NCI-H510A treated with DMSO at 0.1 percent for 48 hours (cell line): Measurements from ENCODE around the gene TTLL10.

Source experiments
- DNase-seq: peaks from one replicate; lab custom pipeline; 2025; lab: John Stamatoyannopoulos, UW

TTLL10 gene, protein sequence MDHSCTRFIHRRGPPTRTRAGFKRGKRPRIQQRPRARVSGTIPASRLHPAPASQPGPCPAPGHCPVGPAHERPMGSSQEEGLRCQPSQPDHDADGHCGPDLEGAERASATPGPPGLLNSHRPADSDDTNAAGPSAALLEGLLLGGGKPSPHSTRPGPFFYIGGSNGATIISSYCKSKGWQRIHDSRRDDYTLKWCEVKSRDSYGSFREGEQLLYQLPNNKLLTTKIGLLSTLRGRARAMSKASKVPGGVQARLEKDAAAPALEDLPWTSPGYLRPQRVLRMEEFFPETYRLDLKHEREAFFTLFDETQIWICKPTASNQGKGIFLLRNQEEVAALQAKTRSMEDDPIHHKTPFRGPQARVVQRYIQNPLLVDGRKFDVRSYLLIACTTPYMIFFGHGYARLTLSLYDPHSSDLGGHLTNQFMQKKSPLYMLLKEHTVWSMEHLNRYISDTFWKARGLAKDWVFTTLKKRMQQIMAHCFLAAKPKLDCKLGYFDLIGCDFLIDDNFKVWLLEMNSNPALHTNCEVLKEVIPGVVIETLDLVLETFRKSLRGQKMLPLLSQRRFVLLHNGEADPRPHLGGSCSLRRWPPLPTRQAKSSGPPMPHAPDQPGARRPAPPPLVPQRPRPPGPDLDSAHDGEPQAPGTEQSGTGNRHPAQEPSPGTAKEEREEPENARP

DNA sequence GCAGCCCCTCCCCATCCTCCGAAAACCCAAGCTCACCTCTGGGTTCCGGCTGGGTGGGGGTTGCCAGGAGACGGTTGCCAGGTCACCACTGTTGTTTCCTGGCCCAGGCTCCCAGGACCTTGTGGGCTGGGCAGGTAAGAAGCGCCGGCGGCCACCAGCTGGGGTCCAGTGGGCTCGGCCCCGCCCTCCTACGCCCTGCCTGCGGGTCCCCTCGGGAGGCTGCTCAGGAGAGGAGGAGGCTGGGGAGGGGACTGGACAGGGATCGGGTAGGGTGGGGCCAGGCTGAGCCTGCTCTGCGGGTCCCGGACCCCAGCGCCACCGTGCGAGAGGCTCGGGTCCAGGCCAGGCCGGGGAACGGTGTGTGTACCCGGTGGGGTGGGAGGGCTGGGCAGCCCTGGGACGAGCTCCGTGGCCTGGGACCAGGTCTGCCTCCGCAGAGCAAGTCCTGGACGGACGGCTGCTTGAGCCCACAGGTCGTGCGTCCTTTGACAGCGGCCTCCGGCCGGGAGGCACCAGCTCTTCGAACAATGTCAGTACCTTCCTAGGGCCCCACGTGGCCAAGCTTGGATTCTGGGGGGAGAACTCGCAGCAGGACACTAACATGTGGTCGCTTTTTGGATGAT is at the start of gene TTLL10:
Gene TTLL10 (plus strand): TSS at position 88 of the 623 bp plus-strand sequence. CDS start 5,336 bp downstream, outside the sequence.
- DNase-seq: no peak

DNA sequence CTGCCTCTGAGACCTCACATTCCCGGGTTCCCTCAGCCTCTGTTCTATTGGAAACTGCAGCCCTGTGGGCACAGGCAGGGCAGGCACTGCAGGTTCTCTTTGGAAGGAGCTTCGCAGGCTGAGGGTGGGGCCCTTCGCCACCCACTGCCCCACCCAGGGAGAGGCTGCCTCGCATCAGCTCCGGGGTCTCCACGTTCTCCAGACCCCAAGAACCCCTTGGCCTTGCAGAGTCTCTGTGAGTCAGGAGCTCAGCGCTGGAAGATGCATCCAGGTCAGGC is 49.2 kb upstream of the TTLL10 start:
- no peak for DNase-seq

DNA sequence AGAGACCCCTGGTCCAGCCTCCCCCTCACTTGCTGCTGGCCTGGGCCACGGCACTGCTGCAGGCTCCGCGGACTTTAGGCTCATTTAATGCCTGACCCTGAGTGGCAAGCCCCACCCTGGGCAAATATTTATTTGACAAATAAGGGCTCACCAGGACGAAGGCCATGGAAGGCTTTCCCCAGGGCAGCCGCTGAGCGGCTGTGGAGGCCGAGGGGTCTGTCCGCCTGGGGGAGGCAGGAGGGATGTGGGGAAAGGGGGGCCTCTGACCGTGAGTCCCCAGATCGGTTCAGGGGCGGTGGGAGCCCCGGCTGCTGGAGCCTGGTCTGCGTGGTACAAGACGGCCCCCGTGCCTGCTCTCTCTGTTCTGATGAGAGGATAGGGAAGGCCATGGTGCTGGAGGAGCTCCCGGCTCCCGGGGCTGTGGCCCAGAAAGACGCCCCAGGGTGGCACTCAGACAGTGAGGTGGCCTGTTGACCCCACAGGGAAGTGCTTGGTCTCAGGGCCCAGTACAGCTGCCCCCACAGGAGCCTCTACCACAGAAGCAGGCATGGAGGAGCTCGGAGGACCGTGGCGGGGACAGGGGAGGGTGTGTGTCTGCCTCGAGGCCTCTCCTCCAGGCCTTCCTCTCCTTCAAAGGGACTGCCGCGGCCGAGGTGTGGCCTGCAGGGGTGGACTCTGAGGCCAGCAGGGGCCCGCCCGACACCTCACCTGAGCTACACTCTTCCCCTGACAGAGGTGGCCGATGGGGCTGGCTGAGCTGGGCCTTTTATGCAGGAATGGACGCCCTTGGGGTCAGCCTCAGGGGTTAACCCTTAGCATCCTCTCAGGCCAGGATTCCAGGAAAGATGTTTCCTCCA is 48.7 kb upstream of the TTLL10 start:
- no peak for DNase-seq

DNA sequence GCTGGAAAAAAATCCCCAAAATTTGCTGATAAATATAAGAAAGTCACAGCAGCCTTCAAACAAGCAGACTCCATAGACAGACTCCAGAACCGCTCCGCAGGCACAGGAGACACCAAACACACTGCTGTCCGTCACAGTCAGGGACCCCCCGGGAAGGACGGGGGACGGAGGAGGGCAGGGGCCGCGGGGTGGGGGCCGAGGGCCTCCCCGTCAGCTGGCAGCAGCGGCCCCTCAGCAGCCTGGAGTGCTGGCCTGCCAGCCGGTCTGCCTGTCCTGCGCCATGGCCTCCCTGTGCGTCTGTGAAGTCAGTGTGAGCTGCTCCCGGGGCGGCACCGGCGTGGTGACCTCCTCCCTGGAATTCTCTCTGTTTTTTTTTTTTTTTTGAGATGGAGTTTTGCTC is 47.7 kb upstream of the TTLL10 start:
- DNase-seq: no peak

DNA sequence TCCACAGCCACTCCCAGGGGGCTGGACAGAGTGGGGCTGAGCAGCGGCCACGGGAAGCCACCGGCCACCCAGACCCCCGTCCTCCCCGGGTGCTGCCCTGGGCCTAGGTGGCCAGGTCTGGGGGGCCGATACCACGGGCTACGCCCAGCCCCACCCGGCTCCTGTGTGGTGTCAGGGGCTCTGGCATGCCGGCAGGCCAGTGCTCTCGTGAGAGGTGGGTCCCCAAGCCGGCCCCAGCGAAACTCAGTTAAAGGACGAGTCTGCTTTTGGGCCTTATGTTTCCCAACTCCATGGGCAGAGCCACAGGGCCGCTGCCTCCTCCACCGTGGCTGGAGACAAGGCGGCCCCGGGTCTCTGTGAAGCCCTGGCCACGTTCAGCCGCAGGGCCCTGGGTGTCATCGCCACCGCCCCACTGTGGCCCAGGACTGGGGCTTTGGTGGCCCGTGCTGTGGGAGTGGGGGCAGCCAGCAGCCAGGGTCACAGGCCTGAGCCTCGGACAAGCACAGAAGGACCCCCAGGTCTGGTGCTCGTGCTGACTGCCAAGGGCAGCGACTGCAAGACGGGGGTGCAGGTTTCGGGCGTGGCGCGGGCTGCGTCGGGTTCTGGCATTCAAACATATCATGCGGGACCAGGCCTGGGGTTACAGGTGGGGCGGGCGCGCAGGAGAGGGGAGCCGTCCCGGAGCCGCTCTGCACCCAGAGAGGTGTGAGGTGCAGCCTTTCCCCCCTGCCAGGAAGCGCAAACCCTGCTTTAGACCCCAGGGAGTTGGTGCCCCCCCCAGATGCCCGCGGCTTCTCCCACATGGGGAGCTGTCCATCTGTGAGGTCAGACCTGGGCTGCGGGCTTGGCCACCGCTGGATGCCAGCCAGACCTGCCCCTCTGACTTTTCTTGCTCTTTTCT is 45.9 kb upstream of the TTLL10 start:
- no peak for DNase-seq

DNA sequence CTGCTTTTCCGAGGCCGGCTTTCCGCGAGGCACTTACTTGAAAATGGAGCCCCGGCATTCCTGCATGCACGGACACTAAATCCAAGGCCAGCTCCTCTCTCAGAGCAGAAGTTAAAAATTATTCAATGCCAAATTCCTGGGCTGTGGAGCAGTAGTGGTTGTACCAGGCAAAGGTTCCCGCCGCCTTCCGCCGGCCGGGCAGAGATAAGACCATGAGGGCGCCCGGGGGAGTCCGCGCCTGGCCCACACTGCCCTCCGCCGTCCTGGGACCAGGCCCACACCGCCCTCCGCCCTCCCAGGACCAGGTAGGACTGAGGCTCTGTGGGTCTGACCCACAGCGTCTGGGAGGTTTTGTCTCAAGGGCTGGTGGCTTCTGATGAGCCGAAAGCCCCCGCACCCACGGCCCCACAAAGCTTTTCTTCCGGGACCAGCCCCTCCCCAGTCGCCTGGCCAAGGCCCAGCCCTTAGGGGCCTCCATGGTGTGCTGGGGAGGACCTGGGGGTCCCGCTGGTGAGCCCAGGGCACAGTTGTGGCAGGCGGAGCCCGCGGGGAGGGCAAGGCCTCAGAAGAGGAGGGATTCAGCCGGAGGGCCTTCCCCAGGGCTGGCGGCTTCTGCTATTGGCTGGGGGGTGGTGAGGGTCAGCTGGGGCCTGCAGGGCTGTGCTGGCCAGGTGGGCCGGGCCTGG is 45.1 kb upstream of the TTLL10 start:
- DNase-seq: no peak

DNA sequence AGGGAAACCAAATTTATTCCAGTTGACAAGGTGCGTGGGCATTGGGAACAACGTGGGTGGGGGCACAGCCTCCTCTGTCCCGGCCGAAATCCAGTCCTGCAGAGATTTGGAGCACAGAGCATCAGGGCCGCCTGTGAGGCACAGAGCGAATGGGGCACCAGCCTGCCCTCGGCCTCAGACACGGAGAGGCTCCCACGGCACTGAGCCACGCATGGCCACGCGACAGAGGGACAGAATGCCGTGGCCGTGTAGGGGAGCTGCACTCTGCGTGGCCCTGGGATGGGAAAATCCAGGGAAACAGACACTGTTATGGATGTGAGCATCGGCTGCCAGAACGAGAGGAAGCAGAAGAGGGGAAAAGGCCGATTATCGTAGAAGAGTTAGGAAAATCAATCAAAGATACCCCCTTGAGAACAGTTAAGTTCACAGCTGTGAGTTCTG is 44.3 kb upstream of the TTLL10 start:
- no peak for DNase-seq

DNA sequence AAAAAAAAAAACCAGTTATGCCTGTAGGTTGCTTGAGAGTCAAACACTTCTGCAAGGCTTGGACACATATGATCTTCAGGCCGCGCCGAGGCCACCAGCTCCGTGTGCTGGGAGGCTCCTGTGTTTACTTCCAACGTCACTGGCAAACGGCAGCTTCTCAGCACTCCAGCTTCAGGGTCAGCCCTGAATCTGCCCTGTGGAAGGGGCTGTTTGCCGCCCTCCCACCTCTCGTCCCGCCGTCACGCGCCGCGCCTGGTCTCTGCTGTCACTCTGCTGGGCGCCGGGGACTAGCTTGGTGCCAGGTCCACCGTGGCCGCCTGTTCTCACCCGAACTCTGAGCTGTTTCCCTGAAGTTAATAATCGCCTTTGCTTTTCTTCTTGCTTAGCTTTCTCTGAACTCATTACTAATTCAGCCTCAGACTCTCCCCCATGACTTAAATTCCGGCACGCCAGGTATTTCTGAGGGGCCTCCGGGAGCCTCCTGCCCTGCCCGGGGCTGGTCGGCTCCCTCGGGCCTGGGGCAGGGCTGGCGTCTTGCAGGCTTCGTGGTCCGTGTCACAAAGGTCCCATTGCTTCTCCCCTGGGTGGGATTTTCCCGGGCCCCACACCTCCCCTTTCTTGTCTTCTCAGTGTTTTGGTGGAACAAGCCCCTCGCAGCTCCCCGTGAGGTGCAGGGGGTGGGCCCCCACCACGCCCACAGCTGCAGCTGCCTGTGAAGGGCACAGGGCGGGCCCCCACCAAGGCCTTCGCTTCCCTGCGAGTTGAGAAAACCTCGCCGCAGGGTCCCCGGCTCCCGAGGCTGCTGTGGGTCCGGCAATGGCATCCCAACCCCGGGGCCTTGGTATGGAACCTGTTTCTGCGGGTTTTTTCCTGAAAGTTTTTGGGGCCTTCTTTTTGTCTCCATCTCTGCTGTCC is 43.2 kb upstream of the TTLL10 start:
- DNase-seq: no peak

DNA sequence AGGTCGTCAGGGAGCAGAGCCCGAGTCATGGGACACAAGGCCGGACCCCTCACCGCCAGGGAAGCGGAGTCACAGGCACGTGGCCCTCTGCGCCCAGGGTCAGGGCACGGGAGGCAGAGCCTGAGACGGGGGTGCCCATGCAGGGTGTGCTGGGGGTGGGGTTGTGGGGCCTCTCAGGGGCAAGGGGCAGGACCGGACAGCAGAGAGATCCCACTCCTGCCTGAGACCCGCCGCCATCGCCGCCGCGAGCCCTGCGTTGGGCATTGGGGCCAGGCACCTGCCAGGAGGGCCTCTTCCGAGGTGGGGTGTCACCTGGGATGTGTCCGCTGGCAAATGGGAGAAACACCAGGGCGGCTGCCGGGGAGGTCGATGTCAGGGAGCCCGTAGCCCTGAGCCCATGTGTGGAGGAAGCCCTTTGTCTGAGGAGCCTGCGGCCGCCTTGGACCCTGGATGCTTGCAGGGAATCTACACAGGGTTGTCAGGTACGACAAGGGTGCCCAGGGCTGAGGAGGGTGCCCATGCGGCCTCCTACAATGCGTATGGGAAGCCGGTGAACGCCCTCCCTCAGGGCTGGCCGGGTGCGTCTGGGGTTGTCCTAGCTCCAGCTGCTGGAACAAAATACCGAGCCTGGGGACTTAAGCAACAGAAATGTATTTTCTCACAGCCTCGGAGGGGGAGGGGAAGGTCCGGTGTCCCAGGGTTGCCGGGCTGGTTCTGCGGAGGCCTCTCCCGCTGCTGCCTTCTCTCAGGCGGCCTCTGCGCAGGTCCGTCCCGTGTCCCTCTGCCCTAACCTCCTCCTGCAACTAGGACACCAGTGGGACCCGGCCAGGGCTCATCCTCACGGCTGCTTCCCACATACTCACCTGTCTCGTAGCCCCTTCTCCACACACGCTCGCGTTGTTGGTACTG is 41.4 kb upstream of the TTLL10 start:
- peak; percentile 58 for DNase-seq

DNA sequence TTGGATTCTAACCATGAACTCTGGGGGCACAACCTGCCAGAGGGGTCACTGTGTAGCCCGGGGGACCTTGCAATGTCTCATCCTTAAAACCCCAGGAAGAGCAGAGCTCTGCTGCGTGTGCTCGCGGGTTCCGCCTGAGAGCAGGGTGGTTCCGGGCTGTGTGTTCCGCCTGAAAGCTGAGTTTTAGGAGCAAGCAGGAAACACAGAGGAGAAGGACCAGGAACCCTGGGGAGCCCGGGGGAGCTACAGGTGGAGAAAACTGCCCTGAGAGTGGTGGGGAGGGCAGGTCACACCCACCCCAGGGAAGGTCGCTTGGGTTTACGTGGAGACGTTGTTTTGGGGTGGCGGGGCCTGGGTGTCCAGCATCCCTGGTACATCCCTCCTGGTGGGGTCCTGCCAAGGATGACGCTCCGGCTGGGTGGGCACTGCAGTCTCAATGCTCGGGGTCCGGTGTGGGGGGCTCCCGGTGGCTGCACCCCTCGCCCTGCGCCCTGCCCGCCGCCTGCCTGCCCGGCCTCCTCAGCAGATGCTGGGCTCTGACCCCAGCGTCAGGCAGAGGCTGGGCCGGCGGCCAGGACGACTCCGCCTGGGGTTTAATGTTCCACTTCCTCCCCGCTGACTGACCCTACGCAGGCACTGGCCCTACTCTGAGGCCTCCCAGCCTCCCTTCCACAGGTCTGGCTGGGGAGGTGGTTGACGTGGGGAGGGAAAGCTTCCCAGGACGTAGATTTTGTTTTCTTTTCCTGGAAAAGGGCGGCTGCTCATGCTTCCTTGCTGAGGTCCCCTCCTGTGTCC is 40.5 kb upstream of the TTLL10 start:
- DNase-seq: no peak

DNA sequence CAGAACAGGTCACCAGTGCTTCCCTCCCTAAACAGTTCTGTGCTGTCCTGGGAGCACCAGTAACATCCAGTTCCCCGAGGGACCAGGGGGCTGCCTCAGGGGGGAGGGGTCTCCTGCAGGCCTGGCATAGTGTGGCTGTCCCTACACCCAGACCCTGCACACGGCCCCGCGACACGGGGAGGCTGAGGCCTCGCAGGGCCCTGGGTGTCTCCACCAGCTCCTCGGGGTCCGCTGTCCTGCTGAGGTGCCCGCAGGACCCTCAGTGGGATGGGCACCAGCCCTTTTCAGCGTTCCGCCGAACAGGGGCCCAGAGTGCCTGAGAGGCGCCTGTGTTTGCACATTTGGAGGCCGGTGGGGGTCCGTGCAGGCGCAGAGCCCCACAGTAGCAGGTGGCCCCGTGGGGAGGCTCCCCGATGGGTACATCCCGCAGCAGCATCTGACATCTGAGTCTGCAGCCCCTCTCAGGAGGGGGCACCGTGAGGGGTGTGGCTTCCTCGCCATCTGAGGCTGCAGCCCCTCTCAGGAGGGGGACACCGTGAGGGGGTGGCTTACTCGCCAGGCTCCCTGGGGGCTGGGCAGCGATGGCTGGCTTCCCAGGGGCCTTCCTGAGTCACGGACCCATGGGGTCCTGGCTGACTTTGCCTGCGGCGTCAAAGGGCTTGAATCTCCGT is 39.2 kb upstream of the TTLL10 start:
- no peak for DNase-seq

DNA sequence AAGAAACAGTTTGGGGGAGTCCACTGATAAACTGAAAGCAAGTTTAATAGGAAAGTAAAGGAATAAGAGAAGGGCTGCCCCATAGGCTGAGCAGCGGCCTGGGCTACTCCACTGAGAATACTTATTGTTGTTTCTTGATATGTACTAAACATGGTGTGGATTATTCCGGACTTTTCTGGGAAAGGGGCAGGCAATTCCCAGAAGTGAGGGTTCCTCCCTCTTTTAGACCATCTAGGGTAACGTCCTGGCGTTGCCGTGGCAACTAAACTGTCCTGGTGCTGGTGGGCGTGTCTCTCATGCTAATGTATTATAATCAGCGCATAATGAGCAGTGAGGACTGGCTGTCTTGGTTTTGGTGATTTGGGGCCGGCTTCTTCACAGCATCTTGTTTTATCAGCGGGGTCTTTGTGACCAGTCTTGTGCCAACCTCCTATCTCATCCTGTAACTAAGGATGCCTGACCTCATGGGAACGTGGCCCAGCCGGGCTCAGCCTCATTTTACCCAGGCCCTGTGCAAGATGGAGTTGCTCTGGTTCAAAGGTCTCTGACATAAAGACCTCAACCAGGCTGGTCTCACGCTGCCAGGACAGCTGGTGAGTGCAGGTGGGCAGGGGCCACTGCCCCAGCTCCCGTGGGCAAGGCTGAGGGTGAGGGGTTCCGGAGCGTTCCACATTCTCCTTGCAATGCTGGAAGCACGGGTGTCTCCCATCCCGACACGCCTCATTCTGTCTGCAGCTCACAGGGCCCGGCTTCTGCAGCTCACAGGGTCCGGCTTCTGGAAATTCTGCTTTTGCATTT is 38.1 kb upstream of the TTLL10 start:
- DNase-seq: peak; percentile 31

DNA sequence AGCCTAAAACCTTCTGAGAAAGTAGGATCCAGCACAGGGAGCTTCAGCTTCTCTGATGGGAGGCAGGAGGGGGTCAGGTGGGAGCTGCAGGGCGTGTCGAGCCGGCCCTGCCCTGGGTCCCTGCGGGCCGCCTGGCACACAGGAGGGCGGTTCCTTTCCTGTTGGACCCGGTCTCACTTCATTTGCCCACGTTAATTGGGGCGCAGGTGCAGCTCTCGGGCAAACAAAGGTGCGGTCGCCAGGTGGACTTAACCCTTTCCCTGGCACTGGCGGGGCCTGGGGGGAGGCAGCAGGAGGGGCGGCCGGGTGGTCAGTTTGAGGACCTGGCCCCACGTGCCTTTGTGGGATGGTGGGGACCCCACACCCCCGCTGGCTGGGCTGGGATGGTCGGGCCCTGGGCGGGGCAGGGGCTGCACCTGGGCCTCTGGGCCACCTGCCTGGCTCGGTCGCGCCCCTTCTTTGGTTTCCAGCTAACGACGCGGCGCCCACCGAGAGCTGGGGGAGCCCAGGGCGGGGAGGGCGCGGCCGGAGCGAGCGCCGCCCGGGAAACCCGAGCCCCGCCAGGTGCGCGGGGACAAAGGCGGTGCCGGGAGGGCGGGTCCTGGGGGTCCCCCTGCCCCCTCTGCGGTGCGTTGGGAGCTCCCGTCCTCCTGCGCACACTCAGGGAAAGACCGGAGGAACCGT is 37.0 kb upstream of the TTLL10 start:
- DNase-seq: peak; percentile 99

DNA sequence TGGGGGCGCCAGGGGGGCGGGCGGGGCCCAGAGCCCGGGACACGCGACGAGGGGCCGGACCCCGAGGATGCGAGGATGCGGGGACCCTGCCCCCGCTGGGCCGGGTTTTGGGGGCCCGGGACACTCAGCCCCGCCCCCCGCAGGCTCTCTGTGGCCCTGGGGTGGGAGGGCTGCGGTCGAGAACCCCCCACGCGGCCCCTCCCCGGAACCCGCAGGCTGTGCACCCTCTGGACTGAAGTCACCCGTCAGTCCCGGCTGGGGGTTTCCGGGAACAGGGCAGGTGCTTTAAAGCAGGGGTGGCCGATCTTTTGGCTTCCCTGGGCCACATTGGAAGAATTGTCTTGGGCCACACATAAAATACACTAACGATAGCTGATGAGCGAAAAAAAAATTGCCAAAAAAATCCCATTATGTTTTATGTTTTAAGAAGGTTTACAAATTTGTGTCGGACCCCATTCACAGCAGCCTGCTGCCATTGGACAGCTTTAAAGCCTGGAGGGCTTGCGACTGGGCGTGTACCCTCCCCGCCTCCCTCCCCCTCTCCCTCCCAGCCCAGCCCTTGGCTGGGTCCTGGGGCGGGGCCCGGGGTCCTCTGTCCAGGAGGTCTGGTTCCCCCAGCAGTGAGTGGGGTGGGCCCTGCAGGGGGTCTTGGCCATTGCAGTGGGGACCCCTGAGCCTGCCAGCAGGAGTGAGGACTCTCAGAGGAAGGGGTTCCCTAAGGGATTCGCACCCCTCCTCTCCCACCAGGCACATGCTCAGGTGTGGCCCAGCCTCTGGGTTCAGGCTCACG is 36.2 kb upstream of the TTLL10 start:
- peak; percentile 93 for DNase-seq

DNA sequence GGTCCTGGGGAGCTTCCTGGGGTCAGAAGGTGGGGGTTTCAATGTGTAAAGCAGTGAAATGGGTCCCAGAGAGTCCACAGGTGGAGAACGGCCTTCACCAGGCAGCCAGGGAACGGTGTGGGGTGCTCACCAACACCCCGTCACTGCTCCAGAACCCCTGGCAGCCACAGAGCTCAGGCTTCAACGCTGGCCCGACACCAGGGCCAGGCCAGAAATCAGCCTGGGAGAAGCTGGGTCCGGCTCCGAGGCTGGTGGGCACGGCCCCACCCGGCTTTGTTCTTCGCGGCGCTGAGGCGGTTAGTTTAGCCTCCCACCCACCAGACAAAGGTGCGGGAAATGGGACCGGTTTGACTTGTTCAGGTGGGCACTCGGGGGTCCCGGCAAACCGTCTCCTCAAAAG is 33.0 kb upstream of the TTLL10 start:
- DNase-seq: no peak
